WTC11 (cell line): ENCODE results near the gene ARSB.

ENCODE experiments used
- JUN ChIP-seq: sonication (generic); formaldehyde crosslinking; IDR thresholded peaks from 2 replicates; pipeline ENCODE4 v1.8.0; 2023; ENCODE audit warnings: mild to moderate bottlenecking, missing genetic modification reagents
- SP1 ChIP-seq: sonication (generic); formaldehyde crosslinking; conservative IDR thresholded peaks from 2 replicates; pipeline ENCODE4 v1.8.1; 2022; ENCODE audit warnings: missing genetic modification reagents
- TF ChIP-seq, protein P1 (sequence below): sonication (generic); formaldehyde crosslinking; IDR thresholded peaks from 2 replicates; pipeline ENCODE4 v1.8.0; 2022; ENCODE audit warnings: missing genetic modification reagents
- TF ChIP-seq, protein P2 (sequence below): fragments of 200-600 bp; IDR thresholded peaks from 2 replicates; pipeline ENCODE4 v1.8.0; 2022; ENCODE audit warnings: antibody characterized with exemption
- TF ChIP-seq, protein P3 (sequence below): sonication (generic); formaldehyde crosslinking; IDR thresholded peaks from 2 replicates; pipeline ENCODE4 v1.8.0; 2022; ENCODE audit warnings: mild to moderate bottlenecking, missing genetic modification reagents
- TF ChIP-seq, protein P4 (sequence below): sonication (generic); formaldehyde crosslinking; IDR thresholded peaks from 2 replicates; pipeline ENCODE4 v1.8.0; 2022; ENCODE audit warnings: mild to moderate bottlenecking, missing genetic modification reagents

DNA sequence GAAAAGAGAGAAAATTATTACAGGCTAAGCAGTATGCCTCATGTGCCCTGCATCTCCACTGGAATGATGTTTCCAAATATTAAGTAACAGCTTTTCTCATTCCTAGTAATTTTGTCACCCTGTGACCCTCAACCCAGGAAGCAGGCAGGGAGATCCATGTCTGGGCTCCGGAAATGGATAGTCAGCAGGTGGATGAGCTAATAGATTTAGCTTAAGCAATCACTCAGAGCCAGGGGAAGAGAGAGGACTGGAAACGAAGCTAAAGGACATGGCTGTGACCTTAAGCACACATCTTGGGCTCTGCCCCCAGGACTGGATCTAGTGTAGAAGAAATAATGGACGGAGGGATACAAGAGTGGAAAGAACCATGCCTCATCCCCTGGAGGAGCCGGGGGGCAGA lies 89.5 kb downstream of the ARSB start:
- TF ChIP-seq, protein P1, sequence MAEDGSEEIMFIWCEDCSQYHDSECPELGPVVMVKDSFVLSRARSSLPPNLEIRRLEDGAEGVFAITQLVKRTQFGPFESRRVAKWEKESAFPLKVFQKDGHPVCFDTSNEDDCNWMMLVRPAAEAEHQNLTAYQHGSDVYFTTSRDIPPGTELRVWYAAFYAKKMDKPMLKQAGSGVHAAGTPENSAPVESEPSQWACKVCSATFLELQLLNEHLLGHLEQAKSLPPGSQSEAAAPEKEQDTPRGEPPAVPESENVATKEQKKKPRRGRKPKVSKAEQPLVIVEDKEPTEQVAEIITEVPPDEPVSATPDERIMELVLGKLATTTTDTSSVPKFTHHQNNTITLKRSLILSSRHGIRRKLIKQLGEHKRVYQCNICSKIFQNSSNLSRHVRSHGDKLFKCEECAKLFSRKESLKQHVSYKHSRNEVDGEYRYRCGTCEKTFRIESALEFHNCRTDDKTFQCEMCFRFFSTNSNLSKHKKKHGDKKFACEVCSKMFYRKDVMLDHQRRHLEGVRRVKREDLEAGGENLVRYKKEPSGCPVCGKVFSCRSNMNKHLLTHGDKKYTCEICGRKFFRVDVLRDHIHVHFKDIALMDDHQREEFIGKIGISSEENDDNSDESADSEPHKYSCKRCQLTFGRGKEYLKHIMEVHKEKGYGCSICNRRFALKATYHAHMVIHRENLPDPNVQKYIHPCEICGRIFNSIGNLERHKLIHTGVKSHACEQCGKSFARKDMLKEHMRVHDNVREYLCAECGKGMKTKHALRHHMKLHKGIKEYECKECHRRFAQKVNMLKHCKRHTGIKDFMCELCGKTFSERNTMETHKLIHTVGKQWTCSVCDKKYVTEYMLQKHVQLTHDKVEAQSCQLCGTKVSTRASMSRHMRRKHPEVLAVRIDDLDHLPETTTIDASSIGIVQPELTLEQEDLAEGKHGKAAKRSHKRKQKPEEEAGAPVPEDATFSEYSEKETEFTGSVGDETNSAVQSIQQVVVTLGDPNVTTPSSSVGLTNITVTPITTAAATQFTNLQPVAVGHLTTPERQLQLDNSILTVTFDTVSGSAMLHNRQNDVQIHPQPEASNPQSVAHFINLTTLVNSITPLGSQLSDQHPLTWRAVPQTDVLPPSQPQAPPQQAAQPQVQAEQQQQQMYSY (CRISPR knock-in tag), result no peak
- TF ChIP-seq JUN (CRISPR knock-in tag) (no peak), SP1 (no peak)
- TF ChIP-seq, protein P2, sequence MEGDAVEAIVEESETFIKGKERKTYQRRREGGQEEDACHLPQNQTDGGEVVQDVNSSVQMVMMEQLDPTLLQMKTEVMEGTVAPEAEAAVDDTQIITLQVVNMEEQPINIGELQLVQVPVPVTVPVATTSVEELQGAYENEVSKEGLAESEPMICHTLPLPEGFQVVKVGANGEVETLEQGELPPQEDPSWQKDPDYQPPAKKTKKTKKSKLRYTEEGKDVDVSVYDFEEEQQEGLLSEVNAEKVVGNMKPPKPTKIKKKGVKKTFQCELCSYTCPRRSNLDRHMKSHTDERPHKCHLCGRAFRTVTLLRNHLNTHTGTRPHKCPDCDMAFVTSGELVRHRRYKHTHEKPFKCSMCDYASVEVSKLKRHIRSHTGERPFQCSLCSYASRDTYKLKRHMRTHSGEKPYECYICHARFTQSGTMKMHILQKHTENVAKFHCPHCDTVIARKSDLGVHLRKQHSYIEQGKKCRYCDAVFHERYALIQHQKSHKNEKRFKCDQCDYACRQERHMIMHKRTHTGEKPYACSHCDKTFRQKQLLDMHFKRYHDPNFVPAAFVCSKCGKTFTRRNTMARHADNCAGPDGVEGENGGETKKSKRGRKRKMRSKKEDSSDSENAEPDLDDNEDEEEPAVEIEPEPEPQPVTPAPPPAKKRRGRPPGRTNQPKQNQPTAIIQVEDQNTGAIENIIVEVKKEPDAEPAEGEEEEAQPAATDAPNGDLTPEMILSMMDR, result no peak
- TF ChIP-seq, protein P3, sequence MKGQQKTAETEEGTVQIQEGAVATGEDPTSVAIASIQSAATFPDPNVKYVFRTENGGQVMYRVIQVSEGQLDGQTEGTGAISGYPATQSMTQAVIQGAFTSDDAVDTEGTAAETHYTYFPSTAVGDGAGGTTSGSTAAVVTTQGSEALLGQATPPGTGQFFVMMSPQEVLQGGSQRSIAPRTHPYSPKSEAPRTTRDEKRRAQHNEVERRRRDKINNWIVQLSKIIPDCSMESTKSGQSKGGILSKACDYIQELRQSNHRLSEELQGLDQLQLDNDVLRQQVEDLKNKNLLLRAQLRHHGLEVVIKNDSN, result no peak
- TF ChIP-seq, protein P4, sequence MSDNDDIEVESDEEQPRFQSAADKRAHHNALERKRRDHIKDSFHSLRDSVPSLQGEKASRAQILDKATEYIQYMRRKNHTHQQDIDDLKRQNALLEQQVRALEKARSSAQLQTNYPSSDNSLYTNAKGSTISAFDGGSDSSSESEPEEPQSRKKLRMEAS (CRISPR knock-in tag), result no peak
